Erythroblast (primary cell): ENCODE results near the gene SPON1.
"Not testable (repeated sequence)": the region's sequence is repeated elsewhere in the genome, so short reads cannot be mapped to it uniquely, and the experiment has no call there.

Experiments
- DNase-seq, 2 experiments: peaks; one replicate each; lab custom pipeline; 2025; lab: John Stamatoyannopoulos, UW
- GATA1 ChIP-seq: IDR thresholded peaks from 2 replicates; pipeline ENCODE4 v1.6.1; 2011; ENCODE audit warnings: low read depth, mild to moderate bottlenecking, control low read depth, low read length, moderate library complexity
- POLR2A ChIP-seq: IDR thresholded peaks from 2 replicates; pipeline ENCODE4 v1.6.1; 2011; ENCODE audit warnings: mild to moderate bottlenecking, low read length

The SPON1 gene

GRCh38 chr11:14081581-14082231 lies 119.2 kb downstream of the SPON1 start:
- DNase-seq, result no peak
- TF ChIP-seq GATA1 (no peak), POLR2A (no peak)

- no peak for TF ChIP-seq GATA1
- TF ChIP-seq POLR2A, result no peak
- no peak for DNase-seq
These were observed 119.8 kb downstream of the SPON1 start for GRCh38 chr11:14082338-14082737.

GRCh38 chr11:14088861-14089260 lies 126.3 kb downstream of the SPON1 start:
- not testable (repeated sequence) for DNase-seq

GRCh38 chr11:14089690-14090462 lies 127.4 kb downstream of the SPON1 start:
- DNase-seq, result no peak
- TF ChIP-seq POLR2A, result no peak
- no peak for TF ChIP-seq GATA1

GRCh38 chr11:14090631-14091030 lies 128.1 kb downstream of the SPON1 start:
- DNase-seq, result not testable (repeated sequence)

GRCh38 chr11:14093065-14093464 lies 130.5 kb downstream of the SPON1 start:
- TF ChIP-seq GATA1 (no peak), POLR2A (no peak)
- no peak for DNase-seq

- no peak for TF ChIP-seq GATA1
- no peak for DNase-seq
These were observed 132.0 kb downstream of the SPON1 start for GRCh38 chr11:14094481-14095037.

- TF ChIP-seq POLR2A (no peak), GATA1 (no peak)
- no peak for DNase-seq
These were observed 133.4 kb downstream of the SPON1 start for GRCh38 chr11:14095882-14096281.

- DNase-seq, result no peak
- no peak for TF ChIP-seq POLR2A
- no peak for TF ChIP-seq GATA1
These were observed 134.1 kb downstream of the SPON1 start for GRCh38 chr11:14096606-14097005.

GRCh38 chr11:14101388-14101787 lies 138.9 kb downstream of the SPON1 start:
- TF ChIP-seq GATA1, result no peak
- no peak for TF ChIP-seq POLR2A
- DNase-seq, result no peak

GRCh38 chr11:14102766-14103165 lies 140.2 kb downstream of the SPON1 start:
- no peak for TF ChIP-seq GATA1
- no peak for TF ChIP-seq POLR2A
- no peak for DNase-seq

GRCh38 chr11:14105446-14105845 lies 142.9 kb downstream of the SPON1 start:
- no peak for DNase-seq
- TF ChIP-seq GATA1, result no peak
- no peak for TF ChIP-seq POLR2A

GRCh38 chr11:14106303-14107049 lies 144.0 kb downstream of the SPON1 start:
- TF ChIP-seq GATA1 (no peak), POLR2A (no peak)
- no peak for DNase-seq

GRCh38 chr11:14107050-14107430 lies 144.5 kb downstream of the SPON1 start:
- TF ChIP-seq POLR2A, result no peak
- no peak for TF ChIP-seq GATA1
- DNase-seq, result no peak

- no peak for TF ChIP-seq POLR2A
- TF ChIP-seq GATA1, result no peak
- no peak for DNase-seq
These were observed 147.2 kb downstream of the SPON1 start for GRCh38 chr11:14109742-14110141.
